Activated B cell treated with CpG ODN at 0.5 μM for 24 hours (primary cell): ENCODE results near the gene MAEA. TPM values are rescaled to one million over a fixed set of nuclear protein-coding genes. Genes with fewer than 3 reads are reported as not detected.
"Not testable (repeated sequence)": the region's sequence is repeated elsewhere in the genome, so short reads cannot be mapped to it uniquely, and the experiment has no call there.

ENCODE experiments used
- ATAC-seq: fragments of 200-7000 bp; cut with Tn5 transposase; one replicate; pipeline ENCODE4 v1.10.0; 2021; ENCODE audit warnings: low read depth, mild to moderate bottlenecking, moderate library complexity
- CTCF ChIA-PET: fragments of 350-600 bp; sonication (Branson Sonifier 250); formaldehyde crosslinking; loops from one replicate; lab custom pipeline; 2021; ENCODE audit warnings: antibody characterized with exemption; lab: Charles Lee
- POLR2A ChIA-PET: fragments of 350-600 bp; sonication (Branson Sonifier 250); formaldehyde crosslinking; loops from one replicate; lab custom pipeline; 2021; ENCODE audit warnings: antibody characterized with exemption; lab: Charles Lee
- DNase-seq: peaks from one replicate; pipeline ENCODE4 v3.0.0; 2022
- H3K27ac Mint-ChIP-seq: one replicate; pipeline ENCODE4 v1.8.0; 2020; ENCODE audit warnings: mixed read lengths
- H3K27me3 Mint-ChIP-seq: one replicate; pipeline ENCODE4 v1.8.0; 2021; ENCODE audit warnings: mixed read lengths
- H3K36me3 Mint-ChIP-seq: one replicate; pipeline ENCODE4 v1.8.0; 2021; ENCODE audit warnings: low read depth, mixed read lengths
- H3K4me1 Mint-ChIP-seq: one replicate; pipeline ENCODE4 v1.8.0; 2021; ENCODE audit warnings: mixed read lengths
- H3K4me3 Mint-ChIP-seq: one replicate; pipeline ENCODE4 v1.8.0; 2020; ENCODE audit warnings: mild to moderate bottlenecking, mixed read lengths
- H3K9me3 Mint-ChIP-seq: one replicate; pipeline ENCODE4 v1.8.0; 2020; ENCODE audit warnings: mixed read lengths
- CTCF ChIP-seq: fragments of 200-600 bp; IDR thresholded peaks from one replicate; pipeline ENCODE4 v1.8.0; 2022; ENCODE audit warnings: antibody characterized with exemption, mild to moderate bottlenecking
- intact Hi-C: fragments of 100-400 bp; cut with micrococcal nuclease; formaldehyde crosslinking; loops from one replicate; pipeline ENCODE4 v1.15.1; 2024
- total RNA-seq: library from RNA; stranded (reverse); gene quantifications from 2 replicates; pipeline ENCODE4 v1.2.3, GENCODE V29; 2022

The MAEA gene
- total RNA-seq, 1 donor from 2014 or later = 73.7 TPM

DNA sequence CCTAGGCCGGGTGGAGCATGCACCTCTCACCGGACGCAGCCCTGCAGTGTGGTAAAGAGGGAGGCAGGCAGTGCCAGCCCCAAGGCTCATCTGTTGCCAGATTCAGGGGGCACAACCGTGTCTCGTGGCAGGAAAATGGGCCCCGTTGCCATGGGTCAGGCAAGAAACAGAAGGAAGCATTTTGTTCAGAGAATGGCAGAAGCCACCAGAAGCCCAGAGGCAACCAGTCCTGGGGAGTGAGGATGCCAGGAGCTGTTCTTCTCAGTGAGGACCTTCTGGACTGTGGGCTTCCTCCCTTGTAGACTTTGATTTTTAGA is 44.8 kb downstream of the MAEA start:
- Mint-ChIP-seq H3K4me1 (no peaks in the 10 kb centered on the region), H3K27me3 (no peaks in the 10 kb centered on the region), H3K27ac (no peak overlapping the region), H3K4me3 (no peak overlapping the region), H3K36me3 (peaks cover 72% of the 10 kb centered on the region), H3K9me3 (no peaks in the 10 kb centered on the region)
- TF ChIP-seq CTCF = no peak
- ATAC-seq = no peak
- POLR2A ChIA-PET = interaction anchor here (0.5 kb wide), 1 partner anchor 593 kb away, joined by 3 read pairs; no protein-coding TSS in a partner anchor
- DNase-seq = no peak
- intact Hi-C loops = no loop called here
- CTCF ChIA-PET = no interaction called here

GRCh38 chr4:1335193-1335883 is 45.6 kb downstream of the MAEA start:
- POLR2A ChIA-PET = interaction anchor here (0.5 kb wide), 1 partner anchor 594 kb away, joined by 3 read pairs; no protein-coding TSS in a partner anchor
- H3K27ac Mint-ChIP-seq, H3K27me3 Mint-ChIP-seq, H3K9me3 Mint-ChIP-seq, ATAC-seq, H3K4me1 Mint-ChIP-seq, intact Hi-C loops, H3K4me3 Mint-ChIP-seq, DNase-seq, CTCF ChIA-PET: not testable (repeated sequence)
- H3K36me3 Mint-ChIP-seq = peaks cover 74% of the 10 kb centered on the region

- ChIA-PET POLR2A (no interaction called here), CTCF (no interaction called here)
- no peak for TF ChIP-seq CTCF
- no peak for ATAC-seq
- no peak for DNase-seq
- no peak overlapping the region for H3K27ac Mint-ChIP-seq
- H3K4me1 Mint-ChIP-seq = no peaks in the 10 kb centered on the region
- H3K9me3 Mint-ChIP-seq = no peaks in the 10 kb centered on the region
- H3K36me3 Mint-ChIP-seq = peaks cover 75% of the 10 kb centered on the region
- no peak overlapping the region for H3K4me3 Mint-ChIP-seq
- H3K27me3 Mint-ChIP-seq = no peaks in the 10 kb centered on the region
- intact Hi-C loops = no loop called here
Observed at GRCh38 chr4:1336088-1336491, 46.4 kb downstream of the MAEA start.

DNA sequence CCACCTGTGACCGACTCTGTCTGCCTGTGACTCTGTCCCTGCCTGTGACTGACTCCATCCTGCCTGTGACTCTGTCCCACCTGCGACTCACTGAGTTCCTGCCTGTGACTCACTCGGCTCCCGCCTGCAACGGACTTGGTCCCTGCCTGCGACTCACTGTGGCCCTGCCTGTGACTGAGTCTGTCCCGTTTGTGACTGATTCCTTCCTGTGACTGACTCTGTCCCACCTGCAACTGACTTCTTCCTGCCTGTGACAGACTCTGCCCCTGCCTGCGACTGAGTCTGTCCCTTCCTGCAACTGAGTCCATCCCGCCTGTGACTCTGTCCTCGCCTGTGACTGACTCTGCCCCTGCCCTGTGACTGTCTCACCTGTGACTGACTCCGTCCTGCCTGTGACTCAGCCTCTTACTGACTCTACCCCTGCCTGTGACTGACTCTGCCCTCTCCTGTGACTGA is 47.7 kb downstream of the MAEA start:
- Mint-ChIP-seq H3K36me3 (peaks cover 70% of the 10 kb centered on the region), H3K4me1 (no peaks in the 10 kb centered on the region), H3K27me3 (no peaks in the 10 kb centered on the region), H3K9me3 (no peaks in the 10 kb centered on the region), H3K4me3 (no peak overlapping the region), H3K27ac (peak overlapping the region; percentile 18)
- intact Hi-C loops = no loop called here
- TF ChIP-seq CTCF = no peak
- ChIA-PET CTCF (no interaction called here), POLR2A (no interaction called here)
- ATAC-seq = peak; percentile 40
- no peak for DNase-seq

- H3K4me1 Mint-ChIP-seq = no peaks in the 10 kb centered on the region
- peaks cover 65% of the 10 kb centered on the region for H3K36me3 Mint-ChIP-seq
- no peak for DNase-seq
- CTCF ChIA-PET = no interaction called here
- no peaks in the 10 kb centered on the region for H3K27me3 Mint-ChIP-seq
- peak overlapping the region; percentile 18 for H3K27ac Mint-ChIP-seq
- ATAC-seq = no peak
- no peaks in the 10 kb centered on the region for H3K9me3 Mint-ChIP-seq
- intact Hi-C loops = no loop called here
- TF ChIP-seq CTCF = no peak
- POLR2A ChIA-PET = no interaction called here
- no peak overlapping the region for H3K4me3 Mint-ChIP-seq
Observed at GRCh38 chr4:1337951-1338751, 48.5 kb downstream of the MAEA start.
